Endothelial cell of umbilical vein (primary cell): Measurements from ENCODE around the gene LGI4.

ENCODE experiments used
- EZH2 ChIP-seq: IDR thresholded peaks from 2 replicates; pipeline ENCODE4 v1.6.1; 2012; ENCODE audit warnings: borderline replicate concordance, low read depth, mild to moderate bottlenecking, moderate library complexity, low read length, inconsistent platforms; ENCODE audit not compliant: severe bottlenecking
- FOS ChIP-seq: IDR thresholded peaks from 2 replicates; pipeline ENCODE4 v1.6.1; 2011; ENCODE audit warnings: mild to moderate bottlenecking, low read length, moderate library complexity, borderline replicate concordance; ENCODE audit not compliant: insufficient read depth
- MYC ChIP-seq: IDR thresholded peaks from one replicate; pipeline ENCODE4 v1.6.1; 2011; ENCODE audit warnings: mild to moderate bottlenecking, low read depth, low read length
- POLR2A ChIP-seq: IDR thresholded peaks from 2 replicates; pipeline ENCODE4 v1.6.1; 2012; ENCODE audit warnings: low read depth, mild to moderate bottlenecking, control low read depth, low read length
- POLR2AphosphoS5 ChIP-seq: IDR thresholded peaks from 2 replicates; pipeline ENCODE4 v1.6.1; 2012; ENCODE audit warnings: low read depth, mild to moderate bottlenecking, control low read depth, low read length, moderate library complexity; ENCODE audit not compliant: insufficient read depth
- TF ChIP-seq, protein P1 (sequence below), 2 donors: IDR thresholded peaks; 1 replicate in 1 of 2; 2 replicates in 1 of 2; pipeline ENCODE4 v1.5.1; 2011; ENCODE audit warnings: low read length in 2 of 2, mild to moderate bottlenecking in 2 of 2, moderate library complexity in 2 of 2, control low read depth in 1 of 2, inconsistent platforms in 1 of 2, low read depth in 1 of 2; ENCODE audit not compliant: insufficient read depth in 1 of 2; ENCODE audit errors: extremely low read depth in 1 of 2

DNA sequence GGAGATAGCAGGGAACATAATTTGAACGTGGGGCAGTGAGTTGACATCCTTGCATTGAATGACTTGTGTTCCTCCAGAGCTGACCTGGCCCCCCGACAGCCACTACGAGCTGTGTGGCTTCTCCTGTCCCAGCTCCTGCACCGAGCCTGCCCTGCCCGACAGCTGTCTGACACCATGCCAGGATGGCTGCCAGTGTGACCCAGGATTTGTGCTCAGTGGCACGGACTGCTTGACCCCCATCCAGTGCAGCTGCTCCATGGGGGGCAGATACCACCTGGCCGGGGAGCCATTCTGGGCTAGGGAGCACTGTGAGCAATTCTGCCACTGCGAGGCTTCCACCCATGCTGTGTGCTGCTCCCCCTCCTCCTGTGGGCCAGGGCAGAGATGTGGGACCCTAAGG is 48.4 kb downstream of the LGI4 start:
- TF ChIP-seq, protein P1, sequence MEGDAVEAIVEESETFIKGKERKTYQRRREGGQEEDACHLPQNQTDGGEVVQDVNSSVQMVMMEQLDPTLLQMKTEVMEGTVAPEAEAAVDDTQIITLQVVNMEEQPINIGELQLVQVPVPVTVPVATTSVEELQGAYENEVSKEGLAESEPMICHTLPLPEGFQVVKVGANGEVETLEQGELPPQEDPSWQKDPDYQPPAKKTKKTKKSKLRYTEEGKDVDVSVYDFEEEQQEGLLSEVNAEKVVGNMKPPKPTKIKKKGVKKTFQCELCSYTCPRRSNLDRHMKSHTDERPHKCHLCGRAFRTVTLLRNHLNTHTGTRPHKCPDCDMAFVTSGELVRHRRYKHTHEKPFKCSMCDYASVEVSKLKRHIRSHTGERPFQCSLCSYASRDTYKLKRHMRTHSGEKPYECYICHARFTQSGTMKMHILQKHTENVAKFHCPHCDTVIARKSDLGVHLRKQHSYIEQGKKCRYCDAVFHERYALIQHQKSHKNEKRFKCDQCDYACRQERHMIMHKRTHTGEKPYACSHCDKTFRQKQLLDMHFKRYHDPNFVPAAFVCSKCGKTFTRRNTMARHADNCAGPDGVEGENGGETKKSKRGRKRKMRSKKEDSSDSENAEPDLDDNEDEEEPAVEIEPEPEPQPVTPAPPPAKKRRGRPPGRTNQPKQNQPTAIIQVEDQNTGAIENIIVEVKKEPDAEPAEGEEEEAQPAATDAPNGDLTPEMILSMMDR (IDR thresholded peaks at IDR 0.05; ENCODE audit: extremely low read depth in 1 of 2, insufficient read depth in 1 of 2, low read depth in 1 of 2, low read length in 2 of 2), result no peak
- TF ChIP-seq POLR2A (no peak), POLR2AphosphoS5 (no peak), EZH2 (no peak), FOS (no peak), MYC (no peak)
